Neural progenitor cell (in vitro differentiated cells): ENCODE measurements around the gene RORC. TPM values are rescaled to one million over a fixed set of nuclear protein-coding genes. Genes with fewer than 3 reads are reported as not detected.
"Not testable (repeated sequence)": the region's sequence is repeated elsewhere in the genome, so short reads cannot be mapped to it uniquely, and the experiment has no call there.

Experiments
- DNase-seq: peaks from one replicate; pipeline ENCODE4 v3.0.0-alpha.2; 2016; ENCODE audit warnings: low spot score
- H2AFZ ChIP-seq: fragments of 200-600 bp; sonication (generic); replicated peaks from 2 replicates; pipeline ENCODE4 v1.6.1; 2016; ENCODE audit warnings: antibody characterized with exemption
- H3F3A ChIP-seq: fragments of 200-600 bp; sonication (generic); 2 replicates; pipeline ENCODE4 v1.6.1; 2016; ENCODE audit warnings: antibody characterized with exemption, low read depth
- H3K27ac ChIP-seq: fragments of 200-600 bp; sonication (generic); 2 replicates; pipeline ENCODE4 v1.5.1; 2016; ENCODE audit warnings: mild to moderate bottlenecking
- H3K27me3 ChIP-seq: fragments of 200-600 bp; sonication (generic); 2 replicates; pipeline ENCODE4 v1.6.1; 2016; ENCODE audit warnings: mild to moderate bottlenecking, moderate library complexity
- H3K36me3 ChIP-seq: fragments of 200-600 bp; sonication (generic); 2 replicates; pipeline ENCODE4 v1.5.1; 2016
- H3K4me1 ChIP-seq: fragments of 200-600 bp; sonication (generic); 2 replicates; pipeline ENCODE4 v1.6.1; 2016; ENCODE audit warnings: mixed run types
- H3K4me2 ChIP-seq: fragments of 200-600 bp; sonication (generic); 2 replicates; pipeline ENCODE4 v1.6.1; 2016
- H3K4me3 ChIP-seq: fragments of 200-600 bp; sonication (generic); 2 replicates; pipeline ENCODE4 v1.5.1; 2016
- H3K79me2 ChIP-seq: fragments of 200-600 bp; sonication (generic); 2 replicates; pipeline ENCODE4 v1.6.1; 2016; ENCODE audit warnings: low read depth
- H3K9ac ChIP-seq: fragments of 200-600 bp; sonication (generic); 2 replicates; pipeline ENCODE4 v1.6.1; 2016
- H3K9me3 ChIP-seq: fragments of 200-600 bp; sonication (generic); 2 replicates; pipeline ENCODE4 v1.5.1; 2016; ENCODE audit warnings: low read depth
- H4K20me1 ChIP-seq: fragments of 200-600 bp; sonication (generic); 2 replicates; pipeline ENCODE4 v1.6.1; 2016; ENCODE audit warnings: low read depth
- H3K27ac Mint-ChIP-seq: 3 replicates; pipeline ENCODE4 v1.8.0; 2021; ENCODE audit warnings: mixed read lengths
- H3K27me3 Mint-ChIP-seq: 2 replicates; pipeline ENCODE4 v1.8.0; 2022; ENCODE audit warnings: low read depth, mild to moderate bottlenecking, inconsistent platforms, moderate library complexity, mixed read lengths; ENCODE audit not compliant: insufficient read depth
- H3K36me3 Mint-ChIP-seq: 3 replicates; pipeline ENCODE4 v1.8.0; 2021; ENCODE audit warnings: mixed read lengths
- H3K4me1 Mint-ChIP-seq: 3 replicates; pipeline ENCODE4 v1.8.0; 2021; ENCODE audit warnings: mixed read lengths
- H3K4me3 Mint-ChIP-seq: 3 replicates; pipeline ENCODE4 v1.8.0; 2021; ENCODE audit warnings: mild to moderate bottlenecking, moderate library complexity, mixed read lengths
- H3K9me3 Mint-ChIP-seq: 3 replicates; pipeline ENCODE4 v1.8.0; 2020; ENCODE audit warnings: mixed read lengths
- EZH2 ChIP-seq: fragments of 200-600 bp; sonication (generic); IDR thresholded peaks from 2 replicates; pipeline ENCODE4 v1.6.1; 2017; ENCODE audit warnings: antibody characterized with exemption, mild to moderate bottlenecking, moderate library complexity
- EZH2phosphoT487 ChIP-seq: fragments of 200-600 bp; sonication (generic); IDR thresholded peaks from 2 replicates; pipeline ENCODE4 v1.6.1; 2017; ENCODE audit warnings: antibody characterized with exemption
- total RNA-seq: library from RNA; depleted of rRNA; stranded (reverse); fragments of >200 nt; gene quantifications from 2 replicates; pipeline ENCODE4 v1.2.3, GENCODE V29; 2015; ENCODE audit warnings: low replicate concordance
- TF ChIP-seq, protein P1 (sequence below): fragments of 200-600 bp; sonication (generic); IDR thresholded peaks from 2 replicates; pipeline ENCODE4 v1.5.1; 2017; ENCODE audit warnings: antibody characterized with exemption, mild to moderate bottlenecking

The RORC gene
- total RNA-seq, 1 donor from 2014 or later: not detected

DNA sequence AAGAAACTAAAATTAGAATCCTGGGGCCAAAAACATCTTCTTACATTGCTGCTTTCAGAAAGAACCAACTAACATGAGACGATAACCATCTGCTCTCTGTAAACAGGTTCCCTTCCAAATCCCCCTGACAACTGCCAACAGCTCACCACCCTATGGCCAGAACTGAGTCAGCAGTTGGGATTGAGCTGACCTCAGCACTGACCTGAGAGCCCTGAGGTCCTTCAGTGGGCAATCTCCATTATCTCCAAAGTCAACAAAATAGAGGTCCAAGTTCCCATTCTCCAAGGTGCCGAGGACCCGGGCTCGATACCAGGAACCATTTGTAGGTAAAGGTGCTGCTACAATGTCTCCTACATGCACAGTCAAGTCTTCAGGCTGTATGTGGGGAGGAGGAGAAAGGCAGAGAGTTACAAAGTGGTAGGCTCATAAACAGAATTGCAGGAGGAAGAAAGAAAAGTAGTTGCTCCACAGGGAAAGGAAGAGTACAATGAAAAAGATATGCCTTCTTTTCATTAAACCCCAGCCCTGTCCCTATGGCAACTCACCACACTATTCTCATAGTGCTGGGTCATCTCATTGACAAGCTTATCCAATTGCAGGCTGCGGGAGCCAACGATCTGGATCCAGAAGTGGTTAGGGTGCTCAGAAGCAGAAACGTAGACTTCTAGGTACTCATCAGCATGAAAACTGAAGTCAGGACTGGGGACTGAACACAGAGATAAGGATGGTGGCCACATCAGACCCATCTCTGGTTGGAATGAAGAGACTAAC is 55.5 kb downstream of the RORC start:
- H3K27me3 Mint-ChIP-seq: no peaks in the 10 kb centered on the region
- no peak overlapping the region for H3K27ac ChIP-seq
- H4K20me1 ChIP-seq: no peaks in the 10 kb centered on the region
- no peak overlapping the region for H2AFZ ChIP-seq
- no peaks in the 10 kb centered on the region for H3K4me1 ChIP-seq
- no peak for TF ChIP-seq EZH2phosphoT487
- no peak for TF ChIP-seq EZH2
- TF ChIP-seq, protein P1, sequence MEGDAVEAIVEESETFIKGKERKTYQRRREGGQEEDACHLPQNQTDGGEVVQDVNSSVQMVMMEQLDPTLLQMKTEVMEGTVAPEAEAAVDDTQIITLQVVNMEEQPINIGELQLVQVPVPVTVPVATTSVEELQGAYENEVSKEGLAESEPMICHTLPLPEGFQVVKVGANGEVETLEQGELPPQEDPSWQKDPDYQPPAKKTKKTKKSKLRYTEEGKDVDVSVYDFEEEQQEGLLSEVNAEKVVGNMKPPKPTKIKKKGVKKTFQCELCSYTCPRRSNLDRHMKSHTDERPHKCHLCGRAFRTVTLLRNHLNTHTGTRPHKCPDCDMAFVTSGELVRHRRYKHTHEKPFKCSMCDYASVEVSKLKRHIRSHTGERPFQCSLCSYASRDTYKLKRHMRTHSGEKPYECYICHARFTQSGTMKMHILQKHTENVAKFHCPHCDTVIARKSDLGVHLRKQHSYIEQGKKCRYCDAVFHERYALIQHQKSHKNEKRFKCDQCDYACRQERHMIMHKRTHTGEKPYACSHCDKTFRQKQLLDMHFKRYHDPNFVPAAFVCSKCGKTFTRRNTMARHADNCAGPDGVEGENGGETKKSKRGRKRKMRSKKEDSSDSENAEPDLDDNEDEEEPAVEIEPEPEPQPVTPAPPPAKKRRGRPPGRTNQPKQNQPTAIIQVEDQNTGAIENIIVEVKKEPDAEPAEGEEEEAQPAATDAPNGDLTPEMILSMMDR: no peak
- H3K79me2 ChIP-seq: no peaks in the 10 kb centered on the region
- H3K9ac ChIP-seq: no peak overlapping the region
- no peak overlapping the region for H3K4me2 ChIP-seq
- no peak overlapping the region for H3K27ac Mint-ChIP-seq
- H3F3A ChIP-seq: no peaks in the 10 kb centered on the region
- no peaks in the 10 kb centered on the region for H3K9me3 Mint-ChIP-seq
- DNase-seq: no peak
- H3K4me1 Mint-ChIP-seq: no peaks in the 10 kb centered on the region
- H3K36me3 ChIP-seq: no peaks in the 10 kb centered on the region
- H3K9me3 ChIP-seq: no peaks in the 10 kb centered on the region
- no peak overlapping the region for H3K4me3 ChIP-seq
- H3K4me3 Mint-ChIP-seq: no peak overlapping the region
- no peaks in the 10 kb centered on the region for H3K27me3 ChIP-seq
- peaks cover 29% of the 10 kb centered on the region for H3K36me3 Mint-ChIP-seq

DNA sequence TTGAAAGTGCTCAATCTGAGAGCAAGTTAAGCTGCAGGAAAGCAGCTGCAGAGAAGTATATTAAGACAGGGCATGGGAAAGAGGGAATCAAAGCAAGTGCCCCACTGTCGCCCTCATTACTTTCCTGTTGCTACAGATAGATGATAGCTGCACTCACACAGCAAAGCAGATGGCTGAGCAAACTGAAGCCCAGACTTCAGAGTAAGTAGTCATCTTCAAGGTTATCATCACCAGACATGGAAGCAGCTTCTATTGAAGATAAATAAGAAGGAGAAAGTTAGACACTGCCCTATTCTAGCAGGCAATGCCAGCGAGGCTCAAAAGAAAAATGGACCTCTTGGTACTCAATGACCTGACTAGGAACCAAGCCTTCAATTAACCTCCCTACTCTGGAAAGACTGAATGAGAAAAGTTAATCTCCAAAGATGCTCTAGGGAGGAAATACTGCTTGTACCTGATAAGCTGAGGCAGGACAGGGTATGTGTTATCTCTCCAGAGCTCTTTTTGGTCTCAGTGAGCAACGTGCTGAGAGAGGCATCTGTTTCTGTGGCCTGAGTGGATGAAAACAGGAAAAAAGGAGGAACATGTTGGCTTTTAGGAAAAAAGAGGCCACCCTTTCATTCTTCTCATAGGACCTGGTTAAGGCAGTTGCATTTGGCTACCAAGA is 57.2 kb downstream of the RORC start:
- Mint-ChIP-seq H3K36me3 (peaks cover 24% of the 10 kb centered on the region), H3K4me1 (no peaks in the 10 kb centered on the region), H3K27ac (no peak overlapping the region), H3K27me3 (no peaks in the 10 kb centered on the region), H3K9me3 (no peaks in the 10 kb centered on the region), H3K4me3 (no peak overlapping the region)
- TF ChIP-seq EZH2: no peak
- TF ChIP-seq, protein P1: no peak
- no peak for TF ChIP-seq EZH2phosphoT487
- H3K27ac ChIP-seq: no peak overlapping the region
- DNase-seq: no peak
- H3K36me3 ChIP-seq: no peaks in the 10 kb centered on the region
- H3K27me3 ChIP-seq: no peaks in the 10 kb centered on the region
- no peaks in the 10 kb centered on the region for H3K4me1 ChIP-seq
- H3K4me3 ChIP-seq: no peak overlapping the region
- H3K9ac ChIP-seq: no peak overlapping the region
- H3K79me2 ChIP-seq: no peaks in the 10 kb centered on the region
- H3K4me2 ChIP-seq: no peak overlapping the region
- no peaks in the 10 kb centered on the region for H4K20me1 ChIP-seq
- H3K9me3 ChIP-seq: no peaks in the 10 kb centered on the region
- H2AFZ ChIP-seq: no peak overlapping the region
- H3F3A ChIP-seq: no peaks in the 10 kb centered on the region

DNA sequence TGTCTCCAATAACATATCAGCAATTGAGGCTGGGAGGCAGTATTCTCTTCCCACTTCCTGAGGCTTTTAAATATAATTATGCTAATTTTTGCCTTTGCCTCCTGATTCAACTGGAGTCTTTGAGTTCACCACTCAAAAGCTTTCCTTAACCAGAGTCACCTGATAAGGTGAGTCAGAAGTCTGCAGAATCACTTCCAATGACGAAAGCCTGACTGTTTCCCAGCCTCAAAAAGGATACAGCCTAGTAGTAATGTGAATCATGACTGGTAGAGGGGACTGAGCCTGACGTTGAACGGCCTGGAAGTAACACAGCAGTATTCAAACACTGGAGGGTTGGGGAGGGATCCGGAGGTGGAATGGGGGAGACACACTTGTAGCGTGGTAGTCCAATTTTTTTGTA is 57.9 kb downstream of the RORC start:
- Histone ChIP-seq H4K20me1 (no peaks in the 10 kb centered on the region), H3K79me2 (no peaks in the 10 kb centered on the region), H3K4me1 (no peaks in the 10 kb centered on the region), H2AFZ (no peak overlapping the region), H3K4me2 (no peak overlapping the region), H3F3A (no peaks in the 10 kb centered on the region), H3K27me3 (no peaks in the 10 kb centered on the region), H3K4me3 (no peak overlapping the region), H3K27ac (no peak overlapping the region), H3K36me3 (no peaks in the 10 kb centered on the region), H3K9ac (no peak overlapping the region), H3K9me3 (no peaks in the 10 kb centered on the region)
- no peak overlapping the region for H3K27ac Mint-ChIP-seq
- DNase-seq: no peak
- peaks cover 19% of the 10 kb centered on the region for H3K36me3 Mint-ChIP-seq
- no peaks in the 10 kb centered on the region for H3K27me3 Mint-ChIP-seq
- no peaks in the 10 kb centered on the region for H3K9me3 Mint-ChIP-seq
- TF ChIP-seq EZH2phosphoT487: no peak
- TF ChIP-seq, protein P1: no peak
- no peak overlapping the region for H3K4me3 Mint-ChIP-seq
- H3K4me1 Mint-ChIP-seq: no peaks in the 10 kb centered on the region

DNA sequence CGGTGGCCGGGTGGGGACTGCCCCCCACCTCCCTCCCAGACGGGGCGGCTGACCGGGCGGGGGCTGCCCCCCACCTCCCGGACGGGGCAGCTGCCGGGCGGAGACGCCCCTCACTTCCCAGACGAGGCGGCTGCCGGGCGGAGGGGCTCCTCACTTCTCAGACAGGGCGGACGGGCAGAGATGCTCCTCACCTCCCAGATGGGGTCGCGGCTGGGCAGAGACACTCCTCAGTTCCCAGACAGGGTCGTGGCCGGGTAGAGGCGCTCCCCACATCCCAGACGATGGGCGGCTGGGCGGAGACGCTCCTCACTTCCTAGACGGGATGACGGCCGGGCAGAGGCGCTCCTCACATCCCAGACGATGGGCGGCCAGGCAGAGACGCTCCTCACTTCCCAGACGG is 62.3 kb downstream of the RORC start:
- not testable (repeated sequence) for H3K79me2 ChIP-seq, H3K27ac Mint-ChIP-seq, H3K4me1 ChIP-seq, H3K27me3 ChIP-seq, H3K4me1 Mint-ChIP-seq, H3K36me3 ChIP-seq, DNase-seq, H3F3A ChIP-seq, H3K9me3 ChIP-seq, H3K9ac ChIP-seq, H3K27me3 Mint-ChIP-seq, H3K4me3 ChIP-seq, H2AFZ ChIP-seq, H3K4me3 Mint-ChIP-seq, H3K27ac ChIP-seq, H3K9me3 Mint-ChIP-seq, H4K20me1 ChIP-seq, H3K4me2 ChIP-seq, H3K36me3 Mint-ChIP-seq

DNA sequence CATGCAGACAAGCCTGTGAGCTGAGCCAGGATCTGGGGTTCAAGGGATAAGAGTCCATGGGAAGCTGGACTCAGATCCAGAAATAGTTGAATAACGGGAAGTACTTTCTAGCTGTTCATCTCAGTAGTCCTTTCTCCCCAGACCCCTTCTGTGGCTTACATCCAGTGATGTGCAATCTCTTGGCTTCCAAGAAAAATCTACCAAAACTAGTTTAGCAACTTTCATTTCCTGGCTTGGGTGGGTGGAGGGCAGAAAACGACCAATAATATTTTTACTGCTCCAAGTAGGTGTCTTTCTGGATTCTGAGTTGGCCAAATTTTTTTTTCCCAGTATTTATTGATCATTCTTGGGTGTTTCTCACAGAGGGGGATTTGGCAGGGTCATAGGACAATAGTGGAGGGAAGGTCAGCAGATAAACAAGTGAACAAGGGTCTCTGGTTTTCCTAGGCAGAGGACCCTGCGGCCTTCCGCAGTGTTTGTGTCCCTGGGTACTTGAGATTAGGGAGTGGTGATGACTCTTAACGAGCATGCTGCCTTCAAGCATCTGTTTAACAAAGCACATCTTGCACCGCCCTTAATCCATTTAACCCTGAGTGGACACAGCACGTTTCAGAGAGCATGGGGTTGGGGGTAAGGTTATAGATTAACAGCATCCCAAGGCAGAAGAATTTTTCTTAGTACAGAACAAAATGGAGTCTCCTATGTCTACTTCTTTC is 63.1 kb downstream of the RORC start:
- not testable (repeated sequence) for H3K4me3 Mint-ChIP-seq, H3K79me2 ChIP-seq, H3K27ac ChIP-seq, H3F3A ChIP-seq, H2AFZ ChIP-seq, H3K4me2 ChIP-seq, H3K36me3 ChIP-seq, DNase-seq, H3K9ac ChIP-seq, H3K36me3 Mint-ChIP-seq, H3K27me3 ChIP-seq, H3K4me1 ChIP-seq, H4K20me1 ChIP-seq, H3K27ac Mint-ChIP-seq, H3K27me3 Mint-ChIP-seq, H3K9me3 ChIP-seq, H3K4me3 ChIP-seq, H3K9me3 Mint-ChIP-seq
- H3K4me1 Mint-ChIP-seq: peaks cover 16% of the 10 kb centered on the region
